H1 (cell line): ENCODE data around the gene SHC1. TPM values are rescaled to one million over a fixed set of nuclear protein-coding genes. Genes with fewer than 3 reads are reported as not detected.
A peak's percentile ranks its signal among the peaks of the same experiment; 100 is the strongest.

Source experiments
- CTCF ChIA-PET: fragments of 300-600 bp; sonication (Branson Sonifier 250); formaldehyde crosslinking; loops from one replicate; lab custom pipeline; 2021; ENCODE audit not compliant: partially characterized antibody; lab: Charles Lee
- POLR2A ChIA-PET: fragments of 300-600 bp; sonication (Branson Sonifier 250); formaldehyde crosslinking; loops from one replicate; lab custom pipeline; 2021; ENCODE audit warnings: inconsistent platforms; ENCODE audit not compliant: partially characterized antibody; lab: Charles Lee
- DNase-seq, 2 experiments: peaks; one replicate each; pipeline versions ENCODE4 v3.0.0 to v3.0.0-alpha.2; 2010 to 2022; ENCODE audit warnings: low spot score in 2 of 2, low read depth in 1 of 2, mixed read lengths in 1 of 2
- FAIRE-seq: peaks from 2 replicates; lab custom pipeline; 2011; peaks lifted over from hg19 to GRCh38; lab: Jason Lieb, UNC
- H2AFZ ChIP-seq: 2 replicates; pipeline ENCODE4 v1.8.1; 2012; ENCODE audit warnings: low read length, inconsistent platforms
- H2AK5ac ChIP-seq: 2 replicates; pipeline ENCODE4 v1.6.1; 2013; ENCODE audit warnings: low read depth, low read length
- H2BK120ac ChIP-seq: replicated peaks from 2 replicates; pipeline ENCODE3; 2013; ENCODE audit warnings: low read depth, low read length, inconsistent platforms
- H2BK12ac ChIP-seq: 2 replicates; pipeline ENCODE4 v1.6.1; 2013; ENCODE audit warnings: low read depth, low read length
- H2BK15ac ChIP-seq: 2 replicates; pipeline ENCODE4 v1.6.1; 2013; ENCODE audit warnings: low read length
- H2BK20ac ChIP-seq: 2 replicates; pipeline ENCODE4 v1.6.1; 2013; ENCODE audit warnings: low read length
- H2BK5ac ChIP-seq: 2 replicates; pipeline ENCODE4 v1.6.1; 2013; ENCODE audit warnings: low read depth, low read length
- H3K14ac ChIP-seq: 2 replicates; pipeline ENCODE4 v1.6.1; 2013; ENCODE audit warnings: inconsistent platforms; ENCODE audit not compliant: insufficient read length
- H3K18ac ChIP-seq: 2 replicates; pipeline ENCODE4 v1.6.1; 2013; ENCODE audit warnings: low read length; ENCODE audit errors: extremely low read depth
- H3K23ac ChIP-seq: 2 replicates; pipeline ENCODE4 v1.6.1; 2013; ENCODE audit warnings: inconsistent platforms; ENCODE audit not compliant: insufficient read length
- H3K23me2 ChIP-seq: 2 replicates; pipeline ENCODE4 v1.6.1; 2013; ENCODE audit warnings: low read depth, low read length
- H3K27ac ChIP-seq: 2 replicates; pipeline ENCODE4 v1.6.1; 2011; ENCODE audit warnings: low read depth, low read length, inconsistent platforms
- H3K27me3 ChIP-seq, 4 experiments: replicated peaks in 1 of 4; 1 replicate in 1 of 4; 2 replicates in 3 of 4; pipeline versions ENCODE4 v1.6.1 to v1.8.1; 2011 to 2013; ENCODE audit warnings: low read length in 3 of 4, mild to moderate bottlenecking in 3 of 4, inconsistent platforms in 2 of 4, mixed read lengths in 2 of 4, moderate library complexity in 1 of 4; ENCODE audit not compliant: control insufficient read depth in 3 of 4, insufficient read depth in 3 of 4; ENCODE audit errors: extremely low read depth in 1 of 4
- H3K36me3 ChIP-seq, 4 experiments: 2 replicates each; pipeline versions ENCODE4 v1.6.1 to v1.8.1; 2011 to 2013; ENCODE audit warnings: mild to moderate bottlenecking in 4 of 4, low read length in 3 of 4, moderate library complexity in 2 of 4, control low read depth in 1 of 4, inconsistent platforms in 1 of 4; ENCODE audit not compliant: insufficient read depth in 4 of 4, control insufficient read depth in 2 of 4
- H3K4ac ChIP-seq: replicated peaks from 2 replicates; pipeline ENCODE3; 2013; ENCODE audit warnings: low read length, low read depth, mixed read lengths, inconsistent platforms; ENCODE audit not compliant: insufficient read length
- H3K4me1 ChIP-seq, 4 experiments: replicated peaks in 1 of 4; 1 replicate in 1 of 4; 2 replicates in 3 of 4; pipeline versions ENCODE4 v1.6.1 to v1.8.1; 2011 to 2013; ENCODE audit warnings: low read length in 3 of 4, inconsistent platforms in 2 of 4, mixed read lengths in 1 of 4; ENCODE audit not compliant: insufficient read depth in 4 of 4, control insufficient read depth in 3 of 4
- H3K4me2 ChIP-seq, 2 experiments: 2 replicates each; pipeline versions ENCODE4 v1.6.1 to v1.8.1; 2011 to 2013; ENCODE audit warnings: low read depth in 2 of 2, low read length in 2 of 2, control low read depth in 1 of 2, inconsistent platforms in 1 of 2, mild to moderate bottlenecking in 1 of 2; ENCODE audit not compliant: insufficient read depth in 1 of 2
- H3K4me3 ChIP-seq, 4 experiments: fragments of 200-600, 300-600 bp in 1 of 4; sonication (generic), shearing (Covaris generic), sonication (Bioruptor Twin) in 1 of 4; 2 replicates each; pipeline versions ENCODE4 v1.5.1 to v1.8.1; 2011 to 2016; ENCODE audit warnings: low read length in 4 of 4, low read depth in 3 of 4, control low read depth in 2 of 4, inconsistent platforms in 2 of 4, mild to moderate bottlenecking in 2 of 4, mixed read lengths in 1 of 4, moderate library complexity in 1 of 4; ENCODE audit not compliant: insufficient read depth in 2 of 4; ENCODE audit errors: extremely low read depth in 1 of 4
- H3K56ac ChIP-seq: replicated peaks from 2 replicates; pipeline ENCODE3; 2013; ENCODE audit warnings: low read depth, mild to moderate bottlenecking, mixed read lengths, low read length, inconsistent platforms; ENCODE audit not compliant: insufficient read length
- H3K79me1 ChIP-seq: 2 replicates; pipeline ENCODE4 v1.6.1; 2013; ENCODE audit warnings: low read depth, low read length, control low read depth
- H3K79me2 ChIP-seq, 2 experiments: 2 replicates each; pipeline versions ENCODE4 v1.6.1 to v1.8.1; 2012 to 2013; ENCODE audit warnings: low read length in 2 of 2, mild to moderate bottlenecking in 2 of 2, inconsistent platforms in 1 of 2; ENCODE audit not compliant: insufficient read depth in 2 of 2, control insufficient read depth in 1 of 2
- H3K9ac ChIP-seq, 4 experiments: replicated peaks in 1 of 4; 1 replicate in 1 of 4; 2 replicates in 3 of 4; pipeline versions ENCODE4 v1.6.1 to v1.8.1; 2011 to 2013; ENCODE audit warnings: low read depth in 3 of 4, low read length in 3 of 4, control low read depth in 2 of 4, mild to moderate bottlenecking in 2 of 4, moderate library complexity in 2 of 4, inconsistent platforms in 1 of 4; ENCODE audit errors: extremely low read depth in 1 of 4
- H3K9me3 ChIP-seq, 2 experiments: 2 replicates each; pipeline versions ENCODE4 v1.6.1 to v1.8.1; 2012 to 2013; ENCODE audit warnings: mild to moderate bottlenecking in 2 of 2, moderate library complexity in 2 of 2, control low read depth in 1 of 2, inconsistent platforms in 1 of 2, low read depth in 1 of 2, low read length in 1 of 2, mixed read lengths in 1 of 2; ENCODE audit not compliant: insufficient read depth in 2 of 2
- H4K20me1 ChIP-seq, 2 experiments: replicated peaks in 1 of 2; 2 replicates each; pipeline versions ENCODE3 to v1.8.1; 2011 to 2013; ENCODE audit warnings: inconsistent platforms in 2 of 2, low read length in 2 of 2, mild to moderate bottlenecking in 1 of 2; ENCODE audit not compliant: insufficient read depth in 2 of 2, control insufficient read depth in 1 of 2
- H4K5ac ChIP-seq: 2 replicates; pipeline ENCODE4 v1.6.1; 2013; ENCODE audit warnings: low read length, low read depth, mixed read lengths, inconsistent platforms; ENCODE audit not compliant: insufficient read length
- H4K8ac ChIP-seq: 2 replicates; pipeline ENCODE4 v1.8.0; 2013; ENCODE audit warnings: mild to moderate bottlenecking, moderate library complexity, low read length, inconsistent platforms; ENCODE audit not compliant: insufficient read depth; ENCODE audit errors: extremely low read depth
- H4K91ac ChIP-seq: replicated peaks from 2 replicates; pipeline ENCODE3; 2013; ENCODE audit warnings: low read length, mixed read lengths, inconsistent platforms; ENCODE audit not compliant: insufficient read length
- E2F6 ChIP-seq: IDR thresholded peaks from 2 replicates; pipeline ENCODE4 v1.6.1; 2012; ENCODE audit warnings: inconsistent platforms
- GTF2F1 ChIP-seq: IDR thresholded peaks from 2 replicates; pipeline ENCODE4 v1.6.1; 2012; ENCODE audit warnings: low read depth, low read length, improper control_type of control experiment, borderline replicate concordance
- RBBP5 ChIP-seq: IDR thresholded peaks from 2 replicates; pipeline ENCODE4 v1.7.1; 2012; ENCODE audit warnings: low read depth, mild to moderate bottlenecking, inconsistent platforms, low read length, moderate library complexity, borderline replicate concordance
- SAP30 ChIP-seq: fragments of 300-600 bp; sonication (generic); IDR thresholded peaks from 2 replicates; pipeline ENCODE4 v1.7.1; 2012; ENCODE audit warnings: low read length, moderate library complexity, mild to moderate bottlenecking, inconsistent platforms; ENCODE audit not compliant: insufficient read depth, insufficient replicate concordance
- SIN3A ChIP-seq, 2 experiments: IDR thresholded peaks in 1 of 2; conservative IDR thresholded peaks in 1 of 2; 2 replicates each; pipeline ENCODE4 v1.6.1; 2011 to 2012; ENCODE audit warnings: low read length in 2 of 2, improper control_type of control experiment in 1 of 2, low read depth in 1 of 2, mild to moderate bottlenecking in 1 of 2
- TAF1 ChIP-seq: IDR thresholded peaks from 2 replicates; pipeline ENCODE4 v1.6.1; 2011; ENCODE audit warnings: mild to moderate bottlenecking, low read depth, low read length
- WGBS, 2 experiments: shearing (Covaris generic) in 1 of 2; methylation state at CpG; one replicate each; pipeline versions ENCODE4 v1.1.6 to v1.1.7; 2013 to 2015; ENCODE audit warnings: low lambda C conversion rate in 2 of 2, mixed read lengths in 2 of 2, inconsistent platforms in 1 of 2, low coverage in 1 of 2, missing lambda C conversion rate in 1 of 2; ENCODE audit not compliant: insufficient replicate concordance in 2 of 2, insufficient coverage in 1 of 2, insufficient read length in 1 of 2; ENCODE audit errors: extremely low coverage in 1 of 2, missing lambda C conversion rate in 1 of 2; 5-methylcytosine and 5-hydroxymethylcytosine counted together
- polyA plus RNA-seq, 7 experiments: library from polyadenylated mRNA; depleted of rRNA in 3 of 7; stranded (reverse) in 5 of 7; unstranded in 2 of 7; fragments of >200 nt in 5 of 7; fragments of 200-250 nt in 2 of 7; gene quantifications; 1 replicate in 5 of 7; 2 replicates in 1 of 7; 4 replicates in 1 of 7; pipeline versions ENCODE4 v1.2.1 to v1.2.3, GENCODE V29; 2011 to 2013; ENCODE audit warnings: missing spikeins in 2 of 7, mixed read lengths in 2 of 7
- total RNA-seq: library from RNA; stranded (reverse); fragmentation: NEBNext Ultra II Directional; extraction: Animal tissue kit (Norgen Biotek cat#: 25700); gene quantifications from 2 replicates; pipeline ENCODE4 v1.2.1, GENCODE V29; 2021
- TF ChIP-seq, protein P1 (sequence below): IDR thresholded peaks from 2 replicates; pipeline ENCODE4 v1.6.1; 2011; ENCODE audit warnings: low read length, improper control_type of control experiment

Gene SHC1
- total and polyA plus RNA-seq, 2 of the 8 experiments (the other 6 are each of a cell fraction or from before 2014, with no cell fraction given) = 177 to 212 TPM

DNA sequence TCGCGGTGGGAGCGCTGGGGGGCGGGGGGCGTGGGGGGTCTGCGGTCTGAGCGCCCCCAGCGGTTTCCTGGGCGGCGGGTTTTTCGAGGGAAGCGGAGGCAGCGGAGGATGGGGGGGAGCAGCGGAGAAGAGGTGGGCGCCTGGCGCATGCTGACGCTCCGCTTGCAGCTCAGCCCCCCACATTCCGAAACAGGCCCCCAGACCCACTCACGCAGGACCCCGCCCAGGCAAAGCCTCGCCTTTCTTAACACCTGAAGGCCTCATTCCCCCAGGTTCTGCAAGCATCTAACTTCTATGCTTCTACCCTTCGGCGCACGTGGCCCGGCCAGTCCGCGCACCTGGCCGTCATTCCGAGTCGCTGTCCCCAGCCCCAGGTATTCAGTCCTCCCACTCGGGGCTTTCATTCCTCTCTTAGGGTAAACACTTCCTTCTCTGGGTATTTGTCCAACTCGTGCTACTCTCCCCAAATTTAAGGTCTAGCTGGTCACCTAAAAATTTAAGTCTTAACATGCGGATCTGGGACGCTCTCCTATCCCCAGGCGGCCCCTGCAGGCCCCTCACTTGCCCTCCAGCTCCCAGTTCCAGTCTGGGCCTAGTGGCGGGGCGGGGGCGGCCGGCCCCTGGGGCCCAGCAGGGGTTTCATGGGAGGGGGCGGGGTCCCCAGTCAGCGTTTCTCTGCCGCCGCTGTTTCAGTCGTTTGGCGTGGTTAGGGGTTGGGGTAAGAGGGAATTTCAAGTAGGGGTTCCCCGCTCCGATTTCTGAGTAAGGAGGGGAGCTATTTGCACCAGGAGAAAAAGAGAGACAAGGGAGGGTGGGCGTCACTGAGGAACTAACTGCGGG lies 29.2 kb upstream of the SHC1 start:
- Histone ChIP-seq H4K20me1 (peaks cover 0 to 2% of the 10 kb centered on the region in 2 experiments), H3K4me1 (peaks cover 6 to 10% (median 8%) of the 10 kb centered on the region in 4 experiments), H3K23ac (no peak overlapping the region), H3K23me2 (peaks cover 18% of the 10 kb centered on the region; the same call in 1 of the 2 replicates), H2BK5ac (peak overlapping the region; percentile 97), H2BK12ac (peak overlapping the region; percentile 96; the same call in 1 of the 2 replicates), H3K27me3 (no peaks in the 10 kb centered on the region), H3K4me3 (peak overlapping the region; percentile 55 to 68 (median 58)), H3K79me2 (peaks cover 0 to 19% of the 10 kb centered on the region in 2 experiments; a peak in 2 of 4 replicates), H3K79me1 (no peaks in the 10 kb centered on the region), H3K27ac (peak overlapping the region; percentile 77; the same call in 1 of the 2 replicates), H3K56ac (peak overlapping the region; percentile 91), H3K36me3 (no peaks in the 10 kb centered on the region), H2AK5ac (peak overlapping the region; percentile 97), H3K14ac (no peak overlapping the region), H4K5ac (peak overlapping the region; percentile 93), H4K91ac (peak overlapping the region; percentile 99), H2BK120ac (peak overlapping the region; percentile 93), H3K9ac (peak overlapping the region in 2 of 4 experiments; percentile 63; a peak in 4 of 7 replicates), H2BK15ac (peak overlapping the region; percentile 88; the same call in 1 of the 2 replicates), H3K9me3 (no peaks in the 10 kb centered on the region), H3K18ac (peak overlapping the region; percentile 99), H3K4me2 (peak overlapping the region; percentile 79 to 91), H4K8ac (peak overlapping the region; percentile 22), H2BK20ac (peak overlapping the region; percentile 90; the same call in 1 of the 2 replicates), H2AFZ (peak overlapping the region; percentile 7; the same call in 1 of the 2 replicates), H3K4ac (peak overlapping the region; percentile 36)
- DNase-seq (peak in 1 of 2 experiments; percentile 85), FAIRE-seq (no peak)
- CTCF ChIA-PET = interaction anchor here (0.6 to 14.0 kb wide), 13 partner anchors 15 to 134 kb away, joined by 3 to 334 read pairs (median 11); partner anchors contain the start of genes ADAM15, CKS1B, EFNA4 and FLAD1
- POLR2A ChIA-PET = interaction anchor here (1.0 to 42.8 kb wide), 9 partner anchors 12 to 129 kb away, joined by 3 to 702 read pairs (median 6); partner anchors contain the start of genes ADAM15, CKS1B, FLAD1 and PBXIP1
- WGBS, 2 experiments = 2% methylated on average over 24 of the region's 50 CpGs; no CpG with 5 or more reads in 1 of the 2 experiments
- peak; percentile 95 for TF ChIP-seq E2F6
- TF ChIP-seq, protein P1, sequence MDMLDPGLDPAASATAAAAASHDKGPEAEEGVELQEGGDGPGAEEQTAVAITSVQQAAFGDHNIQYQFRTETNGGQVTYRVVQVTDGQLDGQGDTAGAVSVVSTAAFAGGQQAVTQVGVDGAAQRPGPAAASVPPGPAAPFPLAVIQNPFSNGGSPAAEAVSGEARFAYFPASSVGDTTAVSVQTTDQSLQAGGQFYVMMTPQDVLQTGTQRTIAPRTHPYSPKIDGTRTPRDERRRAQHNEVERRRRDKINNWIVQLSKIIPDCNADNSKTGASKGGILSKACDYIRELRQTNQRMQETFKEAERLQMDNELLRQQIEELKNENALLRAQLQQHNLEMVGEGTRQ = 0 out of 2 replicates have a peak, but pooled peaks have one; percentile 13
- TF ChIP-seq TAF1 = peak; percentile 48; the same call in 1 of the 2 replicates
- no peak for TF ChIP-seq SAP30
- TF ChIP-seq SIN3A (conservative IDR thresholded peaks at IDR 0.05 in 1 of 2, IDR thresholded peaks at IDR 0.05 in 1 of 2; ENCODE audit: low read depth in 1 of 2, low read length in 2 of 2) = peak in 1 of 2 experiments; percentile 76; a peak in 2 of 4 replicates
- no peak for TF ChIP-seq GTF2F1
- no peak for TF ChIP-seq RBBP5
